ENCODE data around the gene IQCM.

Gene IQCM

GRCh38 chr4:149815743-149816142 is at the start of gene IQCM:
Gene IQCM (minus strand): TSS chr4:149815843. CDS start chr4:149742691, 73,152 bp downstream.
- DNase-seq: no peak

DNA sequence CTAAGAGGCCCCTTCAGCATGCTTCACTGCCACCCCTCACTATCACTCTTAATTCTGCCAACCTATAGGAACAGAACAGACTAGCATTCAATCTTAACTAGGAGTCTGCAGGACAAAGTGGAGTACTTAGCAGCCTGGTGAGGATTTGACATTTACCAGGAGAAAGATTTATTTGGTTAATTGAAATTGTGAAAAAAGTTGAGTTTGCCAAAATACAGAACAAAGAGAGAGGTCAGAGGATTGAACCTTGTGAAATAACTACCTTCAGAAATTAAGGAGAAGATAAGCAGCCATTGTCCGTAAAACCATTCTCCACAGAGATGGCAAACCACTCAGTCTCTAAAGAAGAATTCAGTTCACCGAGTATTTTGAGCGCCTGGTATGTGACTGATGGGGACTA is 41.8 kb upstream of the IQCM start:
- DNase-seq: no peak

- no peak for DNase-seq
Measured at GRCh38 chr4:149845743-149846142, 30.1 kb upstream of the IQCM start.

GRCh38 chr4:149841686-149842085 is 26.0 kb upstream of the IQCM start:
- DNase-seq: no peak

- no peak for DNase-seq
Measured at GRCh38 chr4:149838036-149838435, 22.4 kb upstream of the IQCM start.

GRCh38 chr4:149836546-149836945 is 20.9 kb upstream of the IQCM start:
- DNase-seq: no peak

DNA sequence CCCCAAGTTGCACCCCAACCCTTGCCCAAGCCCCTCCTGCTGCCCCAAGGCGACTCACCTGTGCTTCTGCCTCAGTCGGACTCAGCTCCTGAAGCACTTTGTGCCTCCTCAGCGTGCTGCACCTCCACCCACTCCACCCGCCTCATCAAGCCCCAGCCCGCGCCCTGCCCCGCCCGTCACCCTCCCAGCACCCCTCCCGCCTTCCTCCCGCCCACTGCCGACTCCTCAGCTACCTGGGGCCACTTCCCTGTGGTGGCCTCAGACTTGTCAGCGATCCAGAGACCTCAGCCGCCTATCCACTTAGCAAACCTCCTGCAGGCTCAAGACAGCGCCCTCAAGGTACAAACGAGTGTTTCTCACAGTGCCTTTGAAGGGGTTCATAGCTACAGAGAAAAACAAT is 19.6 kb upstream of the IQCM start:
- no peak for DNase-seq

DNA sequence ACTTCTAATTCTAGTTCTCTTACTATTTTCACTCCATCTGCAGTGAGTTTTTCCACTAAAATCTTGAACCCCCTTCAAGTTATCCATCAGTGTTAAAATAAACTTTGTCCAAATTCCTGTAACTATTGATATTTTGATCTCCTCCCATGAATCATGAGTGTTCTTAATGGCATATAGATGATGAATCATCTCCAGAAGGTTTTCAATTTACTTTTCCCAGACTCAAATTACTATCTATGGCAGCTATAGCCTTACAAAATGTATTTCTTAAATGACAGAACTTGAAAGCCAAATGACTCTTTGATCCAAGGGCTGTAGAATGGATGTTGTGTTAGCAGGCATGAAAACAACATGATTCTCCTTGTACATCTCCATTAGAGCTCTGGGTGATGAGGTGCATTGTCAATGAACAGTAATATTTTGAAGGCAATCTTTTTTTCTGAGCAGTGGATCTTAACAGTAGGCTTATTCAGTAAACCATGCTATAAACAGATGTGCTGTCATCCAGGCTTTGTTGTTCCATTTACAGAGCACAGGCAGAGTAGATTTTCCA is 16.1 kb upstream of the IQCM start:
- no peak for DNase-seq

GRCh38 chr4:149830823-149831222 is 15.2 kb upstream of the IQCM start:
- DNase-seq: no peak

GRCh38 chr4:149825336-149825735 is 9.7 kb upstream of the IQCM start:
- no peak for DNase-seq

DNA sequence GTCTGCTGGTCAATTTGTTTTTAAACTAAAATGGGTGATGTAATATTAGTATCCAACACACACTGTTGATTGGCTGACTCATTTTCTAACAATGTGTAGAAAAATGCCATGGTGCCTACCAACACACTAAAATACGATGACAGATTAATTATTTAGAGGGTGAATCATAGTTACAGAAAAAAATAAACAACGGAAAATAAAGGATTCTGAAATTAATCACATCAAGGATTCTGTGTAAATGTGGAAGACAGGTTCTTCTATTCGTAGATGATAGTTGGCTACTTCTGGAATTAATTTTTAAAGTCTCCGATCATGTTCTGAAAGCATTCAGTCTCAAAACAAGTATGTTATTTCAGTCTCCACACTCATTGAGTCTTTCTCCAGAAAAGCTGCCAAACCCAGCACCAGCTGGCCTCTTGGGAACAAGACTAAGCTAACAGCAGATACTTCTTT is 8.2 kb upstream of the IQCM start:
- DNase-seq: peak in 2 of 51 donors; percentile 1 to 2

DNA sequence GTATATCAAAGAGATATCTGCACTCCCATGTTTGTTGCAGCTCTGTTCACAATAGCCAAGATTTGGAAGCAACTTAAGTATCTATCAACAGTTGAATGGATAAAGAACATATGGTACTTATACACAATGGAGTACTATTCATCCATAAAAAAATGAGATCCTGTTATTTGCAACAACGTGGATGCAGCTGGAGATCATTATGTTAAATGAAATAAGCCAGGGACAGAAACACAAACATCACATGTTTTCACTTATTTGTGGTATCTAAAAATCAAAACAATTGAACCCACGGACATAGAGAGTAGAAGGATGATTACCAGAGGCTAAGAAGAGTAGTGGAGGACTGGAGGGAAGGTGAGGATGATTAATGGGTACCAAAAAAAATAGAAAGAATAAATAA is 14.2 kb downstream of the IQCM start:
- DNase-seq: no peak

- DNase-seq: no peak
Measured at GRCh38 chr4:149799546-149799945, 16.1 kb downstream of the IQCM start.

- DNase-seq: no peak
Measured at GRCh38 chr4:149796381-149796780, 19.3 kb downstream of the IQCM start.

DNA sequence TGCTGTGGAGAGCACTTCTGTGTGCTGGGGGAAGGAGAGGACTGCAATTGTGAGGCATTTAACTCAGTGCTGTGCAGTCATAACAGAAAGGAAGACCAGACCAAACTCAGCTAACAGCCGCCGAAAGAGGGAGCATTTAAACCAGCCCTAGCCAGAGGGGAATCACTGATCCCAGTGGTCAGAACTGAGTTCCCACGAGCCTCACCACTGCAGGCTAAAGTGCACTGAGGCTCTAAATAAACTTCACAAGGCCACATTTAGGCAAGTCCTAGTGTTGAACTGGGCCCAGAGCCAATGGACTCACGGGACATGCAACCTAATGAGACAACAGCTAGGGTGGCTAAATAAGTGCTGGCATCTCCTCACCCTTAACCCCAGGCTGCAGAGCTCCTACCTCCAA is 20.4 kb downstream of the IQCM start:
- no peak for DNase-seq

- no peak for DNase-seq
Measured at GRCh38 chr4:149794352-149794751, 21.3 kb downstream of the IQCM start.

- no peak for DNase-seq
Measured at GRCh38 chr4:149793459-149793858, 22.2 kb downstream of the IQCM start.

- no peak for DNase-seq
Measured at GRCh38 chr4:149791851-149792250, 23.8 kb downstream of the IQCM start.

GRCh38 chr4:149790172-149790907 is 25.3 kb downstream of the IQCM start:
- no peak for DNase-seq

GRCh38 chr4:149788300-149788699 is 27.3 kb downstream of the IQCM start:
- no peak for DNase-seq

DNA sequence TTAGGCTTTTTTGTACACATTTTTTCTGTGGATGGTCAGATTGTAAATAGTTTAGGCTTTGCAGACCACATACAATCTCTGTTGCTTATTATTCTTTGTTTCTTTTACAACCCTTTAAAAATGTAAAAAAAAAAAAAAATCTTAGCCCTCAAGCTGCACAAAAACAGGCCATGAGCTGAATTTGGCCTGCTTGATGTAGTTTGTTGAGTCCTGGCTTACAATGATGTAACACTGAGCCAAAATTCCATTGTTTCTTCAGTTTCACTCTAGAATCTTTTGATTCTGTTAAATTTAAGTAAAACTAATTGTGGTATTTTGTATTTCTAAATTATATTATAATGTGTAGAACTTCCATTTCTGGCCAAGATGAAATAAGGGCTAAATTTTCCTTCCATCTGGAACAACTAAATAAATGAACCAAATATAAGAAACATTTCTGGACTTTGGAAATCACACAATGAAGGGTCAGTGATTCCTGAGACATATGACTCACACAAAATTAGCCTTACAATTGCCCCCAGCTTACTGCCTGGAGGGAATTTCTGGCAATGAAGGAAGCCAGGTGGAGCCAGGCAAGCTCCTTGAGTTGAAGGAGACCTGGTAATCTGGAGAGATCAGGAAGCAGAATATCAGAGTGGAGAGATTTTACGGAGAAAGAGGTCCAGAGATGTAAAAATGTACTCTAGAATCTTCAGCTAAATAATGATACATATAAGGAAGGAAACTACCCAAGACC is 29.8 kb downstream of the IQCM start:
- DNase-seq: no peak

DNA sequence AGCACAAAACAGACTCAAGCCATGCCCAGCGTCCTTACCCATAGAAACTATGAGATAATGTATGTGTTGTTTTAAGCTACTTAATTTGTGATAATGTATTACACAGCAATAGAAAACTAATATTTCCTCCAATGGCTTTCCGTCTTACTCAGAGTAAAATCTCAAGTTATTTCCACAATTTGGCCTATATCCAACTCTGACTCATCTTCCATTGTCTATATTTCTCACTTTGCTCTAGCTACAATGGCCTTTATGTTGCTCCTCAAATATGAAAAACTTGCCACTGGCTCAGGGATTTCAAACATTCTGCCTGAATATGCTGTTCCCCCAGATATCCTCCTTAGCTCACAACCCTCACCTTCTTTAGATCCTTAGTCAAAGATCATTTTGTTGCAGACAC is 31.6 kb downstream of the IQCM start:
- DNase-seq: no peak

GRCh38 chr4:149781150-149781549 is 34.5 kb downstream of the IQCM start:
- no peak for DNase-seq

All from hypothalamus (tissue), 51 donors.